Activated T-cell treated with anti-CD3 and anti-CD28 coated beads, Interleukin-2, amount 50 U/mL, for 1 hour (primary cell): ENCODE measurements around the gene DMAC2L.
"Not testable (repeated sequence)": the region's sequence is repeated elsewhere in the genome, so short reads cannot be mapped to it uniquely, and the experiment has no call there.

ENCODE experiments used
- DNase-seq: peaks from one replicate; pipeline ENCODE4 v3.0.0-alpha.2; 2020

The DMAC2L gene, protein sequence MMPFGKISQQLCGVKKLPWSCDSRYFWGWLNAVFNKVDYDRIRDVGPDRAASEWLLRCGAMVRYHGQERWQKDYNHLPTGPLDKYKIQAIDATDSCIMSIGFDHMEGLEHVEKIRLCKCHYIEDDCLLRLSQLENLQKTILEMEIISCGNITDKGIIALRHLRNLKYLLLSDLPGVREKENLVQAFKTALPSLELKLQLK

GRCh38 chr14:50311972-50312733 lies at the start of gene DMAC2L, which contains the start of gene L2HGDH:
Gene DMAC2L (plus strand): TSS chr14:50312324. CDS start chr14:50321488, 9,164 bp downstream.
Gene L2HGDH (minus strand): TSS chr14:50312229. CDS start chr14:50312150, 79 bp downstream.
- peak; percentile 89 for DNase-seq

GRCh38 chr14:50262865-50263264 lies 49.3 kb upstream of the DMAC2L start:
- no peak for DNase-seq

DNA sequence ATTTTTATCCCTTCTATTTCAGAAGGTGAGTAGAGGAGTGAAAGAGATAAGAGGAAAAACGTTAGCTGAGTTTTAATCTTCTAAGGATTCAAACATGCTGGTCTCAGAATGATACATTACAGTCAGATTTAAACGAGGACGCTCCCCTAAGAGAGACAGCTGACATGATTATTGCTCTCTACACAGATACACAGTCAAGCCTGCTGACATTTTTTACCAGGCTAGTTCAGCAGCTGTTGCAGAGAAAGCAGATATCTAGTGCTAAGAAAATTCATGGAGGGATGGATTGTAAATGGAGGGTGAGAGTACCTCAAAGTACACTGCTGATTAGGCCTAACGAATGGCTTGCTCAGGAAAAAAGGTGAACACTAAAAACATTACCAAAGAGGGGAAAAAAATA lies 48.8 kb upstream of the DMAC2L start:
- DNase-seq: no peak

DNA sequence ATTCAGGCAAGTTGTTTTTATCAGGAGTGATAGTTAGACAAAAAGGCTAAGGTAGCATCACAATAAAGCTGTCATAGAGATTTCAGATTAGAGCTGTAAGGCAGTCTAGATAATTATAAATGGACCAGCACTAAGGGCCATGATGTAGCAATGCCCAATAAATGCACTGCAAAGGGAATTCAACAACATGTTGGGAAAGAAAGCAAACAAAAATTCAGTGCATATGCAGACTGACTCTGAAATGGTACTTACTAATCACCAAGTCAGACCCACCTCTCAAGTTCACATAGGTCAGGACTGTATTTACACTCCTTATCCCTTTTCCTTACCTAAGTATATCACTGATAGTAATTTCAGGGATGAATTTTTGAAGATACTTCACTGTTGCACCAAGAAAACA lies 47.1 kb upstream of the DMAC2L start:
- no peak for DNase-seq

GRCh38 chr14:50270932-50271331 lies 41.2 kb upstream of the DMAC2L start:
- DNase-seq: no peak

DNA sequence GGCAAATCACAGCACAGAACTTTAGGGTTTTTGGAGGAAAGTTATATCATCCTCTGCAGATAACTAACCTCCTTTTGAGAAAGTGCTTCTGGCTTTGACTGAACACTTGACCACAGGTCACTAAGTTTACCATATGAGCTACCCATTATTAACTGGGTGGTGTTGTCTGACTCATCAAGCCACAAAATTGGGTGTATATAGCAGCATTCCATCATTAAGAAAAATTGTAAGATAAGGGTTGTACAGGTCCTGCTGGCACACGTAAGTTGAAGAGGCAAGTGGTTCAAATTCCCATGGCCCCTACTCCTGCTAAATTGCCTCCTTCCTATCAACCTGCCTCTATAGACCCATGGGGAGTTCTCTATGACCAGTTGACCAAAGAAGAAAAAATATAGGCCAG lies 39.6 kb upstream of the DMAC2L start:
- DNase-seq: no peak

DNA sequence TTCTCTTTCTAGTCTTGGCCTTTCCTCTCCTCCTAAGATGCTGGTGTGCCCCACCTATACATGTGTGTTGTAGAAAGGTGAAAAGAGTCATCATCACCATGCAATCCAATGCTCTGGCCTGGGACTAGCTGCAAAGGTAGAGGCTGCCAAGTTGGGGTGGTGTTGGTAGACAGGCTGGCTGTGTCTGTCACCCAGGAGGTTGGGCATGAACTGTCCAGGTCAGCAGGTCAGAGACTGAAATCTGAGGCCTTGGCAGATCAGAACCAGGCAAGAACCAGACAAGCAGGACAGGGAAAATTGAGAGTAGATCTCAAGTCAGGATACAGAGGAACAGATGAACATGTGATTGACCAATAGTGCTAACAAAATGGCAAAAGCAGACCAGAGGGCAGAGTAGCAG lies 26.3 kb upstream of the DMAC2L start:
- DNase-seq: no peak

DNA sequence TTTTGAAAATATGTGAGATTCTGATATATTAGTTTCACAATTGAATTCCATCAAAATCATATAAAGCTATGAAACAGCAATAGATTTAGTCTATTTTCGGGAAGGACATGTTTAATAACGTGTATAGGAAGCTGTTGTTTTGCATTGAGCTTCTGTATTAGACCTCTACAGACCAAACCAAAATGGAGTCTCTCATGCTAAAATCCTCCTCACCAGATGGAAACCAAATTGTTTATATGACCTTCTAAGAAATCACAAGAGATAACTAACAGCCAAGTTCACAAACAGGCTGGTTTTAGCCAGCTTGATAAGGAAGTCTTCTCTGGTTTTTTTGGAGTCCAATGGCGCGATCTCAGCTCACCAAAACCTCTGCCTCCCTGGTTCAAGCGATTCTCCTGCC lies 24.0 kb upstream of the DMAC2L start:
- DNase-seq: no peak

GRCh38 chr14:50290306-50290705 lies 21.8 kb upstream of the DMAC2L start:
- DNase-seq: no peak

GRCh38 chr14:50299585-50299984 lies 12.5 kb upstream of the DMAC2L start:
- no peak for DNase-seq

DNA sequence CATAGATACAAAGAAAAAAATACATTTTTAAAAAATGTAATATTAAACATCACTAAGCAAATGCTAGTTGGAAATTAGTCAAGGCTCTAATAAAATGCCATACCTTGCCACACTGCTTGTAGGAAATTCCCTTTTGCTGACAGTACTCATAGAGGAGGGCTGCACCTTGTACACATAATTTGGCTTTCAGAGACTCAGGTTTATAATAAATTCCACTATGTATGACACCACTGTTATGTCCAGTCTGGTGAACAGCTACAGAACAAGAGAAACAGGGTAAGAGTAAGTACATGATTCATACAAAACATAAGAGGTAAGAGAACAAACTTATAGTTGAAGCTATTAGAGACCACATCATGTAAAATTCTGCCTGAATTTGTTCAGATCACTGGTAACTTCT lies 10.2 kb upstream of the DMAC2L start:
- no peak for DNase-seq

GRCh38 chr14:50303744-50304471 lies 8.2 kb upstream of the DMAC2L start:
- DNase-seq: no peak

- no peak for DNase-seq
These were observed 3.7 kb upstream of the DMAC2L start for GRCh38 chr14:50308363-50308915.

DNA sequence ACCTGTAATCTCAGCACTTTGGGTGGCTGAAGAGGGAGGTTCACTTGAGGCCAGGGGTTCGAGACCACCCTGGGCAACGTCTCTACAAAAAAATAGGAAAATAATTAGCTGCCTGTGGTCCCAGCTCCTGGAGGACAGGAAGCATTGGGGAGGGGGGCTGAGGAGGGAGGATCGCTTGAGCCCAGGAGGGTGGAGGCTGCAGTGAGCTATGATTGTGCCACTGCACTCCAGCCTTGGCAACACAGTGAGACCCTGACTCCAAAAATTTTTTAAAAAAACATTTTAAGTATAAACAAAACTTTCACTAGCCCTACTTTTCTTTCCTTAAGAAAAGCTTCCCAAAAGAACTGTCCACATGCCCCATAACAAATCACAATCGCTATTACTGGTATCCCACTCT lies 1.7 kb upstream of the DMAC2L start:
- DNase-seq: no peak

GRCh38 chr14:50311337-50311971 lies 670 bp upstream of the DMAC2L start:
- DNase-seq: no peak

DNA sequence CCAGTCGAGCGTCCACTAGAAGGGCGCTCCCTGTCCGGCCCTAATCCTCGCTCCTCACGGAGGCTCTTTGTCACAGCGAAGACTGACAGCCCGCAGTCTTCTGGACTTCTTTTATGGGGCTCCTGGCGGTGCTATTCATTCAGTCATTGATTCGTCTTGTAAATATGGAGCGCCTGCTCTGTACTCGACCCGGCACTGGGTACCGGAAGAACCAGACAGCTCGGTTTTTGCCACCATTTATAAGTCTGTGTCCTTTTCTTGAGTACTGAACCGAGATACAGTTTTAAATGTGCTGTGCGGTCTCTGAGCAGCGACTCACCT lies 570 bp downstream of the DMAC2L start:
- DNase-seq: no peak

GRCh38 chr14:50314098-50314497 lies 2.0 kb downstream of the DMAC2L start:
- not testable (repeated sequence) for DNase-seq

DNA sequence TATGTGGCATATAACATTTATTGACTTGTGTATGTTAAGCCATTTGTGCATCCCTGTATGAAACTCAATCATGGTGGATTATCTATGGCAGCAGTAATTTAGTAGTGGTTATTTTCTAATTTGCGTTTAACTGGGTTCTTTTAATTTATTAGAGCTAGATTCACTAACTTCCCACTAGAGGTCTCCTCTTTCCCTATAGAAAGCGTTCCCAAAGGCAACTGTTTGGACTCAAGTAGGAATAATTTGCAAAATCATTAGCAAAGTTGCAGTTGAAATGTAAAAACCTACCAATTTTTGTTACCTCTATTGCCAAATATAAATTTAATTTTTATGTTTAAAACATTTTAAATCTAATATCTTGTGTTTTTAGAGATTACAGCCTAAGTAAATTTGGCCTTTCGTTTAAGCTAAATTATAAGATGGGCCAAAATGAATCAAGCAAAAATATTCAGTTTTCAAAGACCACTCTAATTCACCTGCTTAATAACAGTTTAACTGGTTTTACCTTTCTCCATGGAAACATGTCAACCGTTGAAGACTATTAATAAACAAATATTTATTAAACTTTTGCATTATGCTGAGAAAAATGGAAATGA lies 6.0 kb downstream of the DMAC2L start:
- no peak for DNase-seq

DNA sequence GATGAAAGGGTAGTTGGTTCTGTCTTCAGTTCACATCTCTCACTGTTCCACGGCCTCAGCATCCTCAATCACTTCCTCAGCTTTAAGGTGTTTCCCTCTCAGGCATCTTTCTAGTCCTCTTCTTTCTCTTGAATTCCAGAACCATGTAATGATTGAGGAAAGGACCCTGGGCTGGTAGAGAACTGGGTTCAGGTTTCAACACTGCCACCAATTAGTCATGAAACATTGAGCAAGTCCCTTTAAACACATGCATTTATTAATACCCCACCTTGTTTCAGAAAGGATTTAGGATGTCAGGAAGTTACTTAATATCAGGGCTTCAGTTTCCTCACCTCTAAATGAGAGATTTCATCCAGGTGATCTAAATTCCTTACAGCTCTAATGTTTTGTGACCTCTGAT lies 7.2 kb downstream of the DMAC2L start:
- no peak for DNase-seq

DNA sequence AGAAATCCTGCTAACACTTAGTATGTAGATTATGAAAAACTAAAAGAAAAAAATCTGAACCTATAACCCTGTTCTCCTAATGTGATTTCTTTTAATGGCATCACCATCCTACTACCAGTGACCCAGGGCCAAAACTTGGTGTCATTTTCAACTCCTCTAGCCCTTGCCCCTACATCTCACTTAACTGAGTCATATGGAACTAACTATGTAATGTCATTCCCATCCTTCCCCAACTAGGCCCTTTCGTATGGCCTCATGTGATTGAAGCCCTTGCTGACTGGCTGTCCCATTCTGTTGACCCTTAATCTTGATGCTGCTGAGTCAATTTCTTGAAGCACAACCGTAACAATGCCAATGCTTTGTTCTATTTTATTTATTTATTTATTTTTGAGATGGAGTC lies 7.6 kb downstream of the DMAC2L start:
- no peak for DNase-seq

DNA sequence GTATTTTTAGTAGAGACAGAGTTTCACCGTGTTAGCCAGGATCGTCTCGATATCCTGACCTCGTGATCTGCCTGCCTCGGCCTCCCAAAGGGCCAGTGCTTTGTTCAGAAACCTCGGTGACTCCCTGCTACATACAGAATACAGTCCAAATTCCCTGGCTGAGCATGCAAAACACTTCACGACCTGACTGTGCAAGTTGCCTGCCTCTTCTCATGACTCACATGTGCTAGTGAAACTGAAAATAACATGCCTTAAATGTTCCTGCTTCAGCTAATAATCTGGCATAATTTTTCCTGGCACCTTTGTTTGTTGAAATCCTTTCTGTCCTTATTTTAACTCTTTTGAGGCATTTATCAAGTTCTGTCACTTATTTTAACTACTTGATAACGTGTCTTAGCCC lies 8.2 kb downstream of the DMAC2L start:
- no peak for DNase-seq

GRCh38 chr14:50321009-50321660 lies 9.0 kb downstream of the DMAC2L start:
- DNase-seq: peak; percentile 38
